ENCODE data around the gene CHAC1. TPM values are rescaled to one million over a fixed set of nuclear protein-coding genes. Genes with fewer than 3 reads are reported as not detected.

The CHAC1 gene
- total and polyA plus RNA-seq, 4 donors, result 1.2 to 5.3 (median 3.3) TPM

- Histone ChIP-seq H3K36me3 (ENCODE audit: control insufficient read depth in 1 of 2, insufficient read depth in 2 of 2, low read length in 1 of 2) (peaks cover 0 to 12% of the 10 kb centered on the region in 2 donors), H3K27me3 (ENCODE audit: control insufficient read depth in 1 of 2, insufficient read depth in 2 of 2, low read length in 1 of 2) (no peaks in the 10 kb centered on the region), H3K9me3 (ENCODE audit: control insufficient read depth, low read length) (no peaks in the 10 kb centered on the region), H3K4me1 (ENCODE audit: control insufficient read depth in 1 of 2, insufficient read depth in 2 of 2, low read length in 2 of 2) (peaks cover 8 to 9% of the 10 kb centered on the region in 2 donors), H3K4me3 (ENCODE audit: low read length in 2 of 2) (no peak overlapping the region), H3K27ac (ENCODE audit: low read depth in 1 of 2, low read length in 2 of 2) (no peak overlapping the region)
- intact Hi-C loops (cut with DNase I), result loop anchor here in 1 of 2 donors (5.0 kb wide), 1 partner anchor 36 kb away; no protein-coding TSS in a partner anchor
- no peak for ATAC-seq (ENCODE audit: low FRiP score)
- WGBS, 2 donors, result 12 to 23% methylated on average over 3 of the region's 3 CpGs
- no peak for DNase-seq
Observed at GRCh38 chr15:40981186-40981585, 27.9 kb downstream of the CHAC1 start.

- DNase-seq (peak; percentile 88 to 90), ATAC-seq (ENCODE audit: low FRiP score) (peak; percentile 63)
- H3K27ac ChIP-seq (ENCODE audit: low read depth in 1 of 2, low read length in 2 of 2), result peak overlapping the region; percentile 72 to 84
- H3K9me3 ChIP-seq (ENCODE audit: control insufficient read depth, low read length), result no peaks in the 10 kb centered on the region
- 5 to 8% methylated on average over 13 of the region's 13 CpGs for WGBS, 2 donors
- intact Hi-C loops (cut with DNase I), result loop anchor here (2.0 to 5.0 kb wide), 2 partner anchors 34 to 36 kb away; no protein-coding TSS in a partner anchor
- no peaks in the 10 kb centered on the region for H3K27me3 ChIP-seq (ENCODE audit: control insufficient read depth in 1 of 2, insufficient read depth in 2 of 2, low read length in 1 of 2)
- peaks cover 7 to 8% of the 10 kb centered on the region in 2 donors for H3K4me1 ChIP-seq (ENCODE audit: control insufficient read depth in 1 of 2, insufficient read depth in 2 of 2, low read length in 2 of 2)
- peaks cover 2 to 12% of the 10 kb centered on the region in 2 donors for H3K36me3 ChIP-seq (ENCODE audit: control insufficient read depth in 1 of 2, insufficient read depth in 2 of 2, low read length in 1 of 2)
- H3K4me3 ChIP-seq (ENCODE audit: low read length in 2 of 2), result no peak overlapping the region
Observed at GRCh38 chr15:40982855-40983254, 29.6 kb downstream of the CHAC1 start.

GRCh38 chr15:40984406-40984805, 31.1 kb downstream of the CHAC1 start:
- DNase-seq (no peak), ATAC-seq (ENCODE audit: low FRiP score) (no peak)
- Histone ChIP-seq H3K4me1 (ENCODE audit: control insufficient read depth in 1 of 2, insufficient read depth in 2 of 2, low read length in 2 of 2) (peaks cover 7 to 8% of the 10 kb centered on the region in 2 donors), H3K9me3 (ENCODE audit: control insufficient read depth, low read length) (no peaks in the 10 kb centered on the region), H3K27ac (ENCODE audit: low read depth in 1 of 2, low read length in 2 of 2) (peak overlapping the region; percentile 73 to 89), H3K4me3 (ENCODE audit: low read length in 2 of 2) (no peak overlapping the region), H3K36me3 (ENCODE audit: control insufficient read depth in 1 of 2, insufficient read depth in 2 of 2, low read length in 1 of 2) (peaks cover 3 to 10% of the 10 kb centered on the region in 2 donors), H3K27me3 (ENCODE audit: control insufficient read depth in 1 of 2, insufficient read depth in 2 of 2, low read length in 1 of 2) (no peaks in the 10 kb centered on the region)
- intact Hi-C loops (cut with DNase I), result loop anchor here (2.0 to 5.0 kb wide), 2 partner anchors 33 to 78 kb away; no protein-coding TSS in a partner anchor
- WGBS, 2 donors, result 76 to 86% methylated on average over 5 of the region's 5 CpGs

- no peak for ATAC-seq (ENCODE audit: low FRiP score)
- 41 to 47% methylated on average over 4 of the region's 4 CpGs for WGBS, 2 donors
- intact Hi-C loops (cut with DNase I), result loop anchor here (2.0 to 5.0 kb wide), 4 partner anchors 32 to 78 kb away; partner anchors contain the start of gene CHAC1 (in 1 of the 2)
- Histone ChIP-seq H3K4me1 (ENCODE audit: control insufficient read depth in 1 of 2, insufficient read depth in 2 of 2, low read length in 2 of 2) (peaks cover 7 to 8% of the 10 kb centered on the region in 2 donors), H3K9me3 (ENCODE audit: control insufficient read depth, low read length) (no peaks in the 10 kb centered on the region), H3K36me3 (ENCODE audit: control insufficient read depth in 1 of 2, insufficient read depth in 2 of 2, low read length in 1 of 2) (peaks cover 3 to 7% of the 10 kb centered on the region in 2 donors), H3K27ac (ENCODE audit: low read depth in 1 of 2, low read length in 2 of 2) (peak overlapping the region; percentile 89), H3K27me3 (ENCODE audit: control insufficient read depth in 1 of 2, insufficient read depth in 2 of 2, low read length in 1 of 2) (no peaks in the 10 kb centered on the region), H3K4me3 (ENCODE audit: low read length in 2 of 2) (no peak overlapping the region)
- no peak for DNase-seq
Observed at GRCh38 chr15:40984964-40985363, 31.7 kb downstream of the CHAC1 start.

- no peak overlapping the region for H3K4me3 ChIP-seq (ENCODE audit: low read length in 2 of 2)
- intact Hi-C loops (cut with DNase I), result loop anchor here (2.0 to 5.0 kb wide), 3 partner anchors 33 to 79 kb away; partner anchors contain the start of gene CHAC1 (in 1 of the 2)
- DNase-seq (peak; percentile 78 to 83), ATAC-seq (ENCODE audit: low FRiP score) (peak; percentile 69)
- peak overlapping the region; percentile 73 to 77 for H3K27ac ChIP-seq (ENCODE audit: low read depth in 1 of 2, low read length in 2 of 2)
- peaks cover 7 to 8% of the 10 kb centered on the region in 2 donors for H3K4me1 ChIP-seq (ENCODE audit: control insufficient read depth in 1 of 2, insufficient read depth in 2 of 2, low read length in 2 of 2)
- H3K36me3 ChIP-seq (ENCODE audit: control insufficient read depth in 1 of 2, insufficient read depth in 2 of 2, low read length in 1 of 2), result peaks cover 3 to 4% of the 10 kb centered on the region in 2 donors
- H3K27me3 ChIP-seq (ENCODE audit: control insufficient read depth in 1 of 2, insufficient read depth in 2 of 2, low read length in 1 of 2), result no peaks in the 10 kb centered on the region
- no peaks in the 10 kb centered on the region for H3K9me3 ChIP-seq (ENCODE audit: control insufficient read depth, low read length)
- 5 to 9% methylated on average over 6 of the region's 6 CpGs for WGBS, 2 donors
Observed at GRCh38 chr15:40985541-40986330, 32.5 kb downstream of the CHAC1 start.

- Histone ChIP-seq H3K9me3 (ENCODE audit: control insufficient read depth, low read length) (no peaks in the 10 kb centered on the region), H3K36me3 (ENCODE audit: control insufficient read depth in 1 of 2, insufficient read depth in 2 of 2, low read length in 1 of 2) (peaks cover 3 to 4% of the 10 kb centered on the region in 2 donors), H3K4me1 (ENCODE audit: control insufficient read depth in 1 of 2, insufficient read depth in 2 of 2, low read length in 2 of 2) (peaks cover 3 to 7% of the 10 kb centered on the region in 2 donors), H3K27ac (ENCODE audit: low read depth in 1 of 2, low read length in 2 of 2) (peak overlapping the region; percentile 37 to 43), H3K4me3 (ENCODE audit: low read length in 2 of 2) (no peak overlapping the region), H3K27me3 (ENCODE audit: control insufficient read depth in 1 of 2, insufficient read depth in 2 of 2, low read length in 1 of 2) (no peaks in the 10 kb centered on the region)
- WGBS, 2 donors, result 57 to 59% methylated on average over 7 of the region's 7 CpGs
- DNase-seq, result no peak
- intact Hi-C loops (cut with DNase I), result loop anchor here (5.0 kb wide), 2 partner anchors 35 to 45 kb away; partner anchors contain the start of gene CHAC1 (in 1 of the 2)
- ATAC-seq (ENCODE audit: low FRiP score), result no peak
Observed at GRCh38 chr15:40986820-40987219, 33.5 kb downstream of the CHAC1 start.

GRCh38 chr15:40988156-40988555, 34.9 kb downstream of the CHAC1 start:
- WGBS, 2 donors, result 93 to 94% methylated on average over 4 of the region's 4 CpGs
- no peak overlapping the region for H3K27ac ChIP-seq (ENCODE audit: low read depth in 1 of 2, low read length in 2 of 2)
- peaks cover 1 to 6% of the 10 kb centered on the region in 2 donors for H3K4me1 ChIP-seq (ENCODE audit: control insufficient read depth in 1 of 2, insufficient read depth in 2 of 2, low read length in 2 of 2)
- ATAC-seq (ENCODE audit: low FRiP score), result no peak
- H3K27me3 ChIP-seq (ENCODE audit: control insufficient read depth in 1 of 2, insufficient read depth in 2 of 2, low read length in 1 of 2), result no peaks in the 10 kb centered on the region
- no peak for DNase-seq
- peaks cover 3 to 4% of the 10 kb centered on the region in 2 donors for H3K36me3 ChIP-seq (ENCODE audit: control insufficient read depth in 1 of 2, insufficient read depth in 2 of 2, low read length in 1 of 2)
- H3K4me3 ChIP-seq (ENCODE audit: low read length in 2 of 2), result no peak overlapping the region
- no peaks in the 10 kb centered on the region for H3K9me3 ChIP-seq (ENCODE audit: control insufficient read depth, low read length)
- intact Hi-C loops (cut with DNase I), result loop anchor here (5.0 kb wide), 2 partner anchors 36 to 46 kb away; partner anchors contain the start of gene CHAC1 (in 1 of the 2)

- no peaks in the 10 kb centered on the region for H3K9me3 ChIP-seq (ENCODE audit: control insufficient read depth, low read length)
- DNase-seq, result no peak
- H3K36me3 ChIP-seq (ENCODE audit: control insufficient read depth in 1 of 2, insufficient read depth in 2 of 2, low read length in 1 of 2), result peaks cover 0 to 3% of the 10 kb centered on the region in 2 donors
- H3K27ac ChIP-seq (ENCODE audit: low read depth in 1 of 2, low read length in 2 of 2), result no peak overlapping the region
- no peak for ATAC-seq (ENCODE audit: low FRiP score)
- no peaks in the 10 kb centered on the region for H3K27me3 ChIP-seq (ENCODE audit: control insufficient read depth in 1 of 2, insufficient read depth in 2 of 2, low read length in 1 of 2)
- intact Hi-C loops (cut with DNase I), result no loop called here
- peaks cover 0 to 2% of the 10 kb centered on the region in 2 donors for H3K4me1 ChIP-seq (ENCODE audit: control insufficient read depth in 1 of 2, insufficient read depth in 2 of 2, low read length in 2 of 2)
- H3K4me3 ChIP-seq (ENCODE audit: low read length in 2 of 2), result no peak overlapping the region
Observed at GRCh38 chr15:40990080-40990479, 36.8 kb downstream of the CHAC1 start.

Data from aorta (tissue), 5 donors.